ENCODE measurements around the gene C10orf53. TPM values are rescaled to one million over a fixed set of nuclear protein-coding genes. Genes with fewer than 3 reads are reported as not detected.

The C10orf53 gene
- total RNA-seq, 1 experiment from 2014 or later: not detected

DNA sequence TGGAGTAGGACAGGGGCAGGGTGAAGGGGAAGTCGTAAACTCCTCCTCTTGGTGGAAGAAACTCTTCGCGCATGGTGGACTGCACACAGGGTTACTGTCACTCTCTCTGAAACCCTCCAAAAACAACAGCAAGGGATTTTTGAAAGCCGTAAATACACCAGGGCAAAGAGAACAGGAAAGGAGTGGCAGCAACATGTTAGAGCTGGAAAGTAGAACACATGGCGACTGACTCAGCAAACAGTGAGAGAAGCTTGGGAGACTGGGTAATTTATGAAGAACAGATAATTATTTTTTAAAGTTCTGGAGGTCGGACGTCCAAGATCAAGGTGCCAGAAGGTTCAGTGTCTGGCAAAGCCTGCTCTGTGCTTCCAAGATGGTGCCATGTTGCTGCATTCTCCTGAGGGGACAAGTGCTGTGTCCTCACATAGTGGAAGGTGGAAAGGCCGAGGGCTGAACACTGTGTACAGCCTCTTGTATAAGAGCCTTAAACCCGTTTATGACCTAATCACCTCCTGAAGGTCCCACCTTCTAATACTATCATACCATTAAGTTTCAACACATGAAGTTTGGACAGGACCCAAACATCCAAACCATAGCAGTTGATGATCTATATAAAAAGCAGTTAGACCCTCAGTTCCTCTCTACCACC lies 22.5 kb upstream of the C10orf53 start:
- Histone ChIP-seq H3K4me3 (ENCODE audit: low read depth in 2 of 2, low read length in 2 of 2) (no peak overlapping the region), H3K36me3 (ENCODE audit: control insufficient read depth, insufficient read depth, low read length) (no peaks in the 10 kb centered on the region), H3K27me3 (ENCODE audit: control insufficient read depth, insufficient read depth, low read length) (no peaks in the 10 kb centered on the region), H3K27ac (ENCODE audit: low read length) (no peak overlapping the region), H3K4me1 (ENCODE audit: control insufficient read depth, insufficient read depth, low read length) (no peaks in the 10 kb centered on the region), H3K9me3 (ENCODE audit: control insufficient read depth, insufficient read depth, low read depth, low read length) (no peaks in the 10 kb centered on the region)
- in situ Hi-C loops (cut with HindIII; ENCODE audit: low pct_unique_long_range_greater_than_20kb, low sequenced_read_pairs): no loop called here
- intact Hi-C loops (cut with micrococcal nuclease; ENCODE audit: unreplicated experiment): no loop called here
- no peak for ATAC-seq
- CTCF ChIA-PET: no interaction called here
- no peak for DNase-seq (ENCODE audit: low read depth, low spot score)
- TF ChIP-seq, protein P1, sequence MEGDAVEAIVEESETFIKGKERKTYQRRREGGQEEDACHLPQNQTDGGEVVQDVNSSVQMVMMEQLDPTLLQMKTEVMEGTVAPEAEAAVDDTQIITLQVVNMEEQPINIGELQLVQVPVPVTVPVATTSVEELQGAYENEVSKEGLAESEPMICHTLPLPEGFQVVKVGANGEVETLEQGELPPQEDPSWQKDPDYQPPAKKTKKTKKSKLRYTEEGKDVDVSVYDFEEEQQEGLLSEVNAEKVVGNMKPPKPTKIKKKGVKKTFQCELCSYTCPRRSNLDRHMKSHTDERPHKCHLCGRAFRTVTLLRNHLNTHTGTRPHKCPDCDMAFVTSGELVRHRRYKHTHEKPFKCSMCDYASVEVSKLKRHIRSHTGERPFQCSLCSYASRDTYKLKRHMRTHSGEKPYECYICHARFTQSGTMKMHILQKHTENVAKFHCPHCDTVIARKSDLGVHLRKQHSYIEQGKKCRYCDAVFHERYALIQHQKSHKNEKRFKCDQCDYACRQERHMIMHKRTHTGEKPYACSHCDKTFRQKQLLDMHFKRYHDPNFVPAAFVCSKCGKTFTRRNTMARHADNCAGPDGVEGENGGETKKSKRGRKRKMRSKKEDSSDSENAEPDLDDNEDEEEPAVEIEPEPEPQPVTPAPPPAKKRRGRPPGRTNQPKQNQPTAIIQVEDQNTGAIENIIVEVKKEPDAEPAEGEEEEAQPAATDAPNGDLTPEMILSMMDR (IDR thresholded peaks at IDR 0.05): no peak
- TF ChIP-seq TCF7L2 (IDR thresholded peaks at IDR 0.05; ENCODE audit: low read depth, low read length) (no peak), SIN3A (IDR thresholded peaks at IDR 0.05; ENCODE audit: borderline replicate concordance, insufficient read depth, low read depth, low read length) (no peak), POLR2AphosphoS5 (IDR thresholded peaks at IDR 0.05; ENCODE audit: low read depth, low read length) (no peak)
- POLR2A ChIA-PET: no interaction called here
- no TSS peak for BruUV-seq (replicated peaks)

DNA sequence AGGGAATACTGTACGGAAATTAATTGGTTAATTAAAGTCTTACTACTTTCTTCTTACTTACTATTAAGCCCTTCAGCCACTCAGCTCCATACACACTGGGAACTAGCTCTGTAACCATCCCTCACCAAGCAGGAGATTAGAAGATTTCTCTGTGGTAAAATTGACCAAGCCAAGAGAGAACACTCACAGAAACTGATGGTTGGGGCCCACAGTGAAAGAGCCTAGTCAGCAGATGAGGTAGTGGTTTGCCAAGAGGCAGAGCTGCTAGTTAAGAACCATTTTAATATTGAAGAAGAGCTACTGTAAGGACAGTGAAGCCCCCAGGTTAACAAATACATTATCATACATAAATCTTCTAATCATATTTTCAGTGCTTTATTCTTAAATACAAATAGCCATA lies 21.8 kb upstream of the C10orf53 start:
- BruUV-seq (replicated peaks): no TSS peak
- DNase-seq (ENCODE audit: low read depth, low spot score) (no peak), ATAC-seq (no peak)
- ChIA-PET POLR2A (no interaction called here), CTCF (no interaction called here)
- no peaks in the 10 kb centered on the region for H3K9me3 ChIP-seq (ENCODE audit: control insufficient read depth, insufficient read depth, low read depth, low read length)
- H3K4me3 ChIP-seq (ENCODE audit: low read depth in 2 of 2, low read length in 2 of 2): no peak overlapping the region
- intact Hi-C loops (cut with micrococcal nuclease; ENCODE audit: unreplicated experiment): no loop called here
- TF ChIP-seq POLR2AphosphoS5 (IDR thresholded peaks at IDR 0.05; ENCODE audit: low read depth, low read length) (no peak), TCF7L2 (IDR thresholded peaks at IDR 0.05; ENCODE audit: low read depth, low read length) (no peak), SIN3A (IDR thresholded peaks at IDR 0.05; ENCODE audit: borderline replicate concordance, insufficient read depth, low read depth, low read length) (no peak)
- TF ChIP-seq, protein P1 (IDR thresholded peaks at IDR 0.05): no peak
- TF ChIP-seq, protein P2, sequence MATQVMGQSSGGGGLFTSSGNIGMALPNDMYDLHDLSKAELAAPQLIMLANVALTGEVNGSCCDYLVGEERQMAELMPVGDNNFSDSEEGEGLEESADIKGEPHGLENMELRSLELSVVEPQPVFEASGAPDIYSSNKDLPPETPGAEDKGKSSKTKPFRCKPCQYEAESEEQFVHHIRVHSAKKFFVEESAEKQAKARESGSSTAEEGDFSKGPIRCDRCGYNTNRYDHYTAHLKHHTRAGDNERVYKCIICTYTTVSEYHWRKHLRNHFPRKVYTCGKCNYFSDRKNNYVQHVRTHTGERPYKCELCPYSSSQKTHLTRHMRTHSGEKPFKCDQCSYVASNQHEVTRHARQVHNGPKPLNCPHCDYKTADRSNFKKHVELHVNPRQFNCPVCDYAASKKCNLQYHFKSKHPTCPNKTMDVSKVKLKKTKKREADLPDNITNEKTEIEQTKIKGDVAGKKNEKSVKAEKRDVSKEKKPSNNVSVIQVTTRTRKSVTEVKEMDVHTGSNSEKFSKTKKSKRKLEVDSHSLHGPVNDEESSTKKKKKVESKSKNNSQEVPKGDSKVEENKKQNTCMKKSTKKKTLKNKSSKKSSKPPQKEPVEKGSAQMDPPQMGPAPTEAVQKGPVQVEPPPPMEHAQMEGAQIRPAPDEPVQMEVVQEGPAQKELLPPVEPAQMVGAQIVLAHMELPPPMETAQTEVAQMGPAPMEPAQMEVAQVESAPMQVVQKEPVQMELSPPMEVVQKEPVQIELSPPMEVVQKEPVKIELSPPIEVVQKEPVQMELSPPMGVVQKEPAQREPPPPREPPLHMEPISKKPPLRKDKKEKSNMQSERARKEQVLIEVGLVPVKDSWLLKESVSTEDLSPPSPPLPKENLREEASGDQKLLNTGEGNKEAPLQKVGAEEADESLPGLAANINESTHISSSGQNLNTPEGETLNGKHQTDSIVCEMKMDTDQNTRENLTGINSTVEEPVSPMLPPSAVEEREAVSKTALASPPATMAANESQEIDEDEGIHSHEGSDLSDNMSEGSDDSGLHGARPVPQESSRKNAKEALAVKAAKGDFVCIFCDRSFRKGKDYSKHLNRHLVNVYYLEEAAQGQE (IDR thresholded peaks at IDR 0.05; ENCODE audit: insufficient read depth in 1 of 2, low read depth in 2 of 2, low read length in 1 of 2): no peak
- no peaks in the 10 kb centered on the region for H3K27me3 ChIP-seq (ENCODE audit: control insufficient read depth, insufficient read depth, low read length)
- H3K4me1 ChIP-seq (ENCODE audit: control insufficient read depth, insufficient read depth, low read length): no peaks in the 10 kb centered on the region
- H3K36me3 ChIP-seq (ENCODE audit: control insufficient read depth, insufficient read depth, low read length): no peaks in the 10 kb centered on the region
- in situ Hi-C loops (cut with HindIII; ENCODE audit: low pct_unique_long_range_greater_than_20kb, low sequenced_read_pairs): no loop called here
- H3K27ac ChIP-seq (ENCODE audit: low read length): no peak overlapping the region

All from Panc1 (cell line).